ENCODE data around the gene WDR70.

DNA sequence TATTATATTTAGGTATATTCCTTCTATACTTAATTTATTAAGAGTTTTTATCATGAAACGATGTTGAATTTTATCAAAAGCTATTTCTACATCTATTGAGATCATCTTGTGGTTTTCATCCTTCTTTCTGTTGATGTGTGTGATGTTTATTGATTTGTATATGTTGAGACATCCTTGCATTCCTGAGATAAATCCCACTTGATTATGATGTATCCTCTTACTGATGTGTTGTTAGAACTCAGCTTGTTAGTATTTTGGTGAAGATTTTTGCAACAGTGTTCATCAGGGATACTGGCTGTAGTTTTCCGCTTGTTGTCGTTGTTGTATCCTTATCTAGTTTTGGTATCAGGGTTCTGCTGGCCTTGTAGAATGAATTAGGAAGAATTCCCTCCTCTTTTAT lies 247.1 kb downstream of the WDR70 start:
- TF ChIP-seq POLR2AphosphoS5 (IDR thresholded peaks at IDR 0.05) = no peak
- no peak for TF ChIP-seq EP300 (IDR thresholded peaks at IDR 0.05; ENCODE audit: low read depth)
- TF ChIP-seq, protein P1, sequence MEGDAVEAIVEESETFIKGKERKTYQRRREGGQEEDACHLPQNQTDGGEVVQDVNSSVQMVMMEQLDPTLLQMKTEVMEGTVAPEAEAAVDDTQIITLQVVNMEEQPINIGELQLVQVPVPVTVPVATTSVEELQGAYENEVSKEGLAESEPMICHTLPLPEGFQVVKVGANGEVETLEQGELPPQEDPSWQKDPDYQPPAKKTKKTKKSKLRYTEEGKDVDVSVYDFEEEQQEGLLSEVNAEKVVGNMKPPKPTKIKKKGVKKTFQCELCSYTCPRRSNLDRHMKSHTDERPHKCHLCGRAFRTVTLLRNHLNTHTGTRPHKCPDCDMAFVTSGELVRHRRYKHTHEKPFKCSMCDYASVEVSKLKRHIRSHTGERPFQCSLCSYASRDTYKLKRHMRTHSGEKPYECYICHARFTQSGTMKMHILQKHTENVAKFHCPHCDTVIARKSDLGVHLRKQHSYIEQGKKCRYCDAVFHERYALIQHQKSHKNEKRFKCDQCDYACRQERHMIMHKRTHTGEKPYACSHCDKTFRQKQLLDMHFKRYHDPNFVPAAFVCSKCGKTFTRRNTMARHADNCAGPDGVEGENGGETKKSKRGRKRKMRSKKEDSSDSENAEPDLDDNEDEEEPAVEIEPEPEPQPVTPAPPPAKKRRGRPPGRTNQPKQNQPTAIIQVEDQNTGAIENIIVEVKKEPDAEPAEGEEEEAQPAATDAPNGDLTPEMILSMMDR (IDR thresholded peaks at IDR 0.05) = no peak

Measured in transverse colon (tissue), 4 donors.